Naive thymus-derived CD4-positive, alpha-beta T cell (primary cell): ENCODE data around the gene PTPN20. TPM values are rescaled to one million over a fixed set of nuclear protein-coding genes. Genes with fewer than 3 reads are reported as not detected.

ENCODE experiments used
- ATAC-seq: fragments of 150-1000 bp; cut with Tn5 transposase; 2 replicates; pipeline ENCODE4 v1.10.0; 2021; ENCODE audit warnings: mild to moderate bottlenecking, moderate library complexity
- CTCF ChIA-PET: fragments of 350-600 bp; sonication (Branson Sonifier 250); formaldehyde crosslinking; loops from one replicate; lab custom pipeline; 2021; ENCODE audit warnings: antibody characterized with exemption; lab: Charles Lee
- POLR2A ChIA-PET: fragments of 350-600 bp; sonication (Branson Sonifier 250); formaldehyde crosslinking; loops from one replicate; lab custom pipeline; 2021; ENCODE audit warnings: antibody characterized with exemption, inconsistent platforms; lab: Charles Lee
- DNase-seq, 9 donors: peaks; one replicate each; pipeline versions ENCODE4 v3.0.0 to v3.0.0-alpha.2; 2020 to 2022; ENCODE audit warnings: mixed read lengths in 1 of 9
- H3K27ac ChIP-seq: one replicate; pipeline ENCODE4 v1.7.0; 2013; ENCODE audit warnings: mild to moderate bottlenecking, low read depth, low read length, moderate library complexity
- H3K27me3 ChIP-seq, 2 donors: one replicate each; pipeline ENCODE4 v1.7.0; 2013; ENCODE audit warnings: low read length in 2 of 2, mild to moderate bottlenecking in 2 of 2, moderate library complexity in 2 of 2; ENCODE audit not compliant: control insufficient read depth in 2 of 2, insufficient read depth in 2 of 2
- H3K36me3 ChIP-seq, 3 experiments: 1 replicate in 2 of 3; 2 replicates in 1 of 3; pipeline ENCODE4 v1.7.0; 2013; ENCODE audit warnings: low read length in 3 of 3, mild to moderate bottlenecking in 3 of 3, moderate library complexity in 1 of 3; ENCODE audit not compliant: insufficient read depth in 3 of 3, control insufficient read depth in 2 of 3
- H3K4me1 ChIP-seq, 2 donors: one replicate each; pipeline ENCODE4 v1.7.0; 2013; ENCODE audit warnings: low read length in 2 of 2, mild to moderate bottlenecking in 2 of 2, moderate library complexity in 1 of 2; ENCODE audit not compliant: control insufficient read depth in 2 of 2, insufficient read depth in 2 of 2
- H3K4me3 ChIP-seq: 2 replicates; pipeline ENCODE4 v1.7.0; 2013; ENCODE audit warnings: mild to moderate bottlenecking, low read length
- H3K9me3 ChIP-seq, 3 experiments: 1 replicate in 2 of 3; 2 replicates in 1 of 3; pipeline ENCODE4 v1.7.0; 2013; ENCODE audit warnings: low read length in 3 of 3; ENCODE audit not compliant: control insufficient read depth in 2 of 3
- H3K27ac Mint-ChIP-seq, 9 donors: one replicate each; pipeline ENCODE4 v1.8.0; 2020 to 2022; ENCODE audit warnings: mixed read lengths in 9 of 9, mild to moderate bottlenecking in 8 of 9, moderate library complexity in 5 of 9, inconsistent platforms in 2 of 9
- H3K27me3 Mint-ChIP-seq, 5 donors: one replicate each; pipeline ENCODE4 v1.8.0; 2021 to 2022; ENCODE audit warnings: mixed read lengths in 5 of 5, mild to moderate bottlenecking in 1 of 5
- H3K36me3 Mint-ChIP-seq, 5 donors: one replicate each; pipeline ENCODE4 v1.8.0; 2020 to 2022; ENCODE audit warnings: mixed read lengths in 5 of 5, mild to moderate bottlenecking in 3 of 5, inconsistent platforms in 1 of 5
- H3K4me1 Mint-ChIP-seq, 7 donors: one replicate each; pipeline ENCODE4 v1.8.0; 2020 to 2022; ENCODE audit warnings: mixed read lengths in 7 of 7, mild to moderate bottlenecking in 3 of 7, inconsistent platforms in 1 of 7
- H3K4me3 Mint-ChIP-seq, 10 donors: one replicate each; pipeline ENCODE4 v1.8.0; 2020 to 2022; ENCODE audit warnings: mild to moderate bottlenecking in 10 of 10, mixed read lengths in 10 of 10, moderate library complexity in 6 of 10, inconsistent platforms in 2 of 10
- H3K9me3 Mint-ChIP-seq, 11 donors: one replicate each; pipeline ENCODE4 v1.8.0; 2020 to 2022; ENCODE audit warnings: mixed read lengths in 11 of 11, mild to moderate bottlenecking in 4 of 11, inconsistent platforms in 1 of 11, moderate library complexity in 1 of 11
- intact Hi-C, 2 donors: fragments of 100-400 bp; cut with micrococcal nuclease; formaldehyde crosslinking; loops; one replicate each; pipeline ENCODE4 v1.15.1; 2023
- polyA plus RNA-seq, 2 donors: library from polyadenylated mRNA; unstranded; fragments of 300-500 nt; fragmentation: Illumina TruSeq; gene quantifications; one replicate each; pipeline ENCODE4 v1.2.3, GENCODE V29; 2021
- total RNA-seq, 6 experiments: library from RNA in 5 of 6; stranded (reverse) in 5 of 6; gene quantifications; 1 replicate in 5 of 6; 2 replicates in 1 of 6; pipeline ENCODE4 v1.2.3 and lab custom pipeline; 2021 to 2026

PTPN20 gene
- total and polyA plus RNA-seq, 7 experiments from 2014 or later: 0.22 to 3.8 (median 1.7) TPM

DNA sequence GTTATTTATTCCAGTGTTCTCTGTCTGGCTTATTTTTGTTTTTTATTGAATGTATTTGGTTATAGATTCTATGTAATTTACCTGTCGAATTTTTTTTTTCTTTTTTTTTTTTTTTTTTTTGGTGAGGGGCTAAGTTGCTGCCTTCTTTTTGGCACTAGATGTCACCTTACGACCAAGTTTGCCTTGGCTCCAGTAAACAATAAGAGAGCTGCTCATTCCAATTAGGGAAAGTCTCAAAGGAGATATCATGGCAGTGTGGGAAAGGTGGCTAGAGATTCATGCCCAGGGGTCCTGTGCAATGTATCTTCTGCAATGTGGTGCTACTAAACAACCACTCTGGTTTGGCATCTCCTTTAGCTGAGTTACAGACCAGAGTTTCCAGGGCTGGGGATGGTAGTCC lies 84.0 kb downstream of the PTPN20 start:
- CTCF ChIA-PET: interaction anchor here (0.9 kb wide), 1 partner anchor 318 kb away, joined by 3 read pairs; no protein-coding TSS in a partner anchor
- ATAC-seq: no peak

DNA sequence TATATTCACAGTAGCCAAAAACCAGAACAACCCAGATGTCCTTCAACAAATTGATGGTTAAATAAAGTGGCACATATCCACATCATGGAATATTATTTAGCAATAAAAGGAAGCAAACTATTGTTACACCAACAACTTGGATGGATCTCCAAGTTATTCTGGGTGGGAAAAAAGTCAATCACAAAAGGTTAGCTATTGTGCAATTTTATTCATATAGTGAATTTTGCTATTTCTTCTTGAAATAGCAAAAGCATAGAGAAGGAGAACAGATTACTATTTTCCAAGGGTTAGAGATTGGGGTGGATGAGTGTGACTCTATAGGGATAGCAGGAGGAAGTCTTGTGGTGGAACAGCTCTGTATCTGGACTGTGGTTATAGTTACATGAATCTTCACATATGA lies 87.0 kb downstream of the PTPN20 start:
- ATAC-seq (no peak), DNase-seq (no peak)
- Mint-ChIP-seq H3K36me3 (peaks cover 0 to 20% (median 7%) of the 10 kb centered on the region in 5 donors), H3K27me3 (peaks cover 0 to 13% (median 8%) of the 10 kb centered on the region in 5 donors), H3K9me3 (peaks cover 0 to 22% (median 5%) of the 10 kb centered on the region in 11 donors), H3K4me1 (no peaks in the 10 kb centered on the region), H3K4me3 (no peak overlapping the region), H3K27ac (no peak overlapping the region)
- intact Hi-C loops: no loop called here
- POLR2A ChIA-PET: no interaction called here
- Histone ChIP-seq H3K27ac (no peak overlapping the region), H3K4me3 (no peak overlapping the region), H3K27me3 (no peaks in the 10 kb centered on the region), H3K9me3 (no peaks in the 10 kb centered on the region), H3K36me3 (no peaks in the 10 kb centered on the region), H3K4me1 (no peaks in the 10 kb centered on the region)
- CTCF ChIA-PET: no interaction called here

More for the DNA sequence above, 84.0 kb downstream of the PTPN20 start:
- Histone ChIP-seq H3K4me1 (no peaks in the 10 kb centered on the region), H3K27me3 (no peaks in the 10 kb centered on the region), H3K4me3 (no peak overlapping the region), H3K36me3 (no peaks in the 10 kb centered on the region), H3K27ac (no peak overlapping the region), H3K9me3 (no peaks in the 10 kb centered on the region)
- Mint-ChIP-seq H3K4me3 (no peak overlapping the region), H3K27ac (no peak overlapping the region), H3K9me3 (peaks cover 0 to 22% (median 5%) of the 10 kb centered on the region in 11 donors), H3K27me3 (peaks cover 0 to 18% (median 7%) of the 10 kb centered on the region in 5 donors), H3K4me1 (no peaks in the 10 kb centered on the region), H3K36me3 (peaks cover 0 to 24% (median 7%) of the 10 kb centered on the region in 5 donors)
- intact Hi-C loops: no loop called here
- POLR2A ChIA-PET: no interaction called here
- no peak for DNase-seq

DNA sequence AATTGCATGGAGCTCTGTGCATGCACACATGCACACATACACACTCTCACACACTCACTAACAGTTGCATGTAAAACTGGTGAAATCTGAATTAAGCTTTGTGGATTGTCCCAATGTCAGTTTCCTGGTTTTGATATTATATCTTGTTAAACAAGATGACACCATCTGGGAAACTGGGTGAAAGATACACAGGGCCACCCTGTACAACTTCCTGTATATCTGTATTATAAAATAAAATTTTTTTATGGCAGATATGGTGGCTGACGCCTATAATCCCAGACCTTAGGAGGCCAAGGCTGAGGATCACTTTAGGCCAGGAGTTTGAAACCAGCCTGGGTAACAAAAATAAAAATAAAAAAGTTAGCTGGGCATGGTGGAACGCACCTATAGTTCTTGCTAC lies 87.4 kb downstream of the PTPN20 start:
- Mint-ChIP-seq H3K36me3 (peaks cover 0 to 20% (median 7%) of the 10 kb centered on the region in 5 donors), H3K27ac (no peak overlapping the region), H3K9me3 (peaks cover 0 to 22% (median 5%) of the 10 kb centered on the region in 11 donors), H3K4me3 (no peak overlapping the region), H3K27me3 (peaks cover 0 to 15% (median 8%) of the 10 kb centered on the region in 5 donors), H3K4me1 (no peaks in the 10 kb centered on the region)
- no peaks in the 10 kb centered on the region for H3K36me3 ChIP-seq
- no peaks in the 10 kb centered on the region for H3K9me3 ChIP-seq
- H3K4me1 ChIP-seq: no peaks in the 10 kb centered on the region
- POLR2A ChIA-PET: no interaction called here
- H3K27me3 ChIP-seq: no peaks in the 10 kb centered on the region
- H3K27ac ChIP-seq: no peak overlapping the region
- ATAC-seq (no peak), DNase-seq (no peak)
- intact Hi-C loops: no loop called here
- CTCF ChIA-PET: no interaction called here
- H3K4me3 ChIP-seq: no peak overlapping the region

DNA sequence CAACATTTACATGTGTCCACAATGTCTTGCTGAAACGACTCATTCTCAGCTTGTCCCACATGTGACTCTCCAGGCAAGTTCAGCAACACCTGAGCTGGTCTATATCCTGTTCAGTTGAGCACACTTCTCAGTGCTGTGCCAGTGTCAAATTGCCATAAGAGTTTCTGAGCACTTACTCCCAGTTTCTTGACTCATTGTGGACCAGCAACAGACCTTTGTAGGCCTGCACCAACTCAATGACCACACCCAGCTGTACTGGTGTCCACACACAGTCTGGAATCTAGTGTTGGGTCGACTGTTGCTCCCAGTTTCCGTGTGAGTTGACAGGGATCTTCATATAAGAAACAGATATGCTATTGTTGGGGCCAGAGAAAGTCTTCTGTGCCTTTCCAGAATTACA lies 88.0 kb downstream of the PTPN20 start:
- Histone ChIP-seq H3K4me1 (no peaks in the 10 kb centered on the region), H3K4me3 (no peak overlapping the region), H3K27ac (no peak overlapping the region), H3K9me3 (no peaks in the 10 kb centered on the region), H3K36me3 (no peaks in the 10 kb centered on the region), H3K27me3 (no peaks in the 10 kb centered on the region)
- Mint-ChIP-seq H3K27me3 (peaks cover 0 to 20% (median 8%) of the 10 kb centered on the region in 5 donors), H3K27ac (no peak overlapping the region), H3K4me3 (no peak overlapping the region), H3K36me3 (peaks cover 0 to 17% (median 7%) of the 10 kb centered on the region in 5 donors), H3K4me1 (no peaks in the 10 kb centered on the region), H3K9me3 (peaks cover 0 to 22% (median 2%) of the 10 kb centered on the region in 11 donors)
- CTCF ChIA-PET: no interaction called here
- POLR2A ChIA-PET: no interaction called here
- DNase-seq (no peak), ATAC-seq (no peak)
- intact Hi-C loops: no loop called here

DNA sequence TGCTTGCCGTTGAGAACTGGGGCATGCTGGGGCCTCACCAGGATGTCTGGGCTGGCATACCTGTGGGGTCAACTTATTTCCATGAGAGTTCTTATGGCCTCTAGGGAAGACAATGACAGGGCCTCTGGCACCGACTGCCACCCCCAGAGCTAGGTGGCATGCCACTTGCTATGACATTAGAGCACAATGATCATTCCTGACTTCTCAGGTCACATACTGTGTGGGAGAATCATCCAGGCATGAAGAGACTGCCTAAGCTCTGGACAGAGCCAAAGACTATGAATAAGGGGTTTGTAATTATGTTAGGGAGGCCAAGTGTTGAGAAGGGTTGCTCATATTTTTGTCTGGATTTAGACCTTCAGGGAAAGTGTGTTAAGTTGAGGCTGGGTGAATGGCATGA lies 97.5 kb downstream of the PTPN20 start:
- DNase-seq (no peak), ATAC-seq (no peak)
- H3K36me3 Mint-ChIP-seq: no peaks in the 10 kb centered on the region
- peaks cover 0 to 1% (median 0%) of the 10 kb centered on the region in 11 donors for H3K9me3 Mint-ChIP-seq
- ChIA-PET POLR2A (no interaction called here), CTCF (no interaction called here)
- no peak overlapping the region for H3K27ac ChIP-seq
- no peak overlapping the region for H3K27ac Mint-ChIP-seq
- no peaks in the 10 kb centered on the region for H3K4me1 Mint-ChIP-seq
- H3K9me3 ChIP-seq: no peaks in the 10 kb centered on the region
- intact Hi-C loops: no loop called here
- peaks cover 0 to 28% (median 10%) of the 10 kb centered on the region in 5 donors for H3K27me3 Mint-ChIP-seq
- no peaks in the 10 kb centered on the region for H3K4me1 ChIP-seq
- H3K27me3 ChIP-seq: no peaks in the 10 kb centered on the region
- no peaks in the 10 kb centered on the region for H3K36me3 ChIP-seq
- H3K4me3 Mint-ChIP-seq: no peak overlapping the region
- no peak overlapping the region for H3K4me3 ChIP-seq

GRCh38 chr10:47009215-47009838 lies 98.1 kb downstream of the PTPN20 start:
- ATAC-seq: no peak
- ChIA-PET CTCF (no interaction called here), POLR2A (no interaction called here)
- Mint-ChIP-seq H3K36me3 (no peaks in the 10 kb centered on the region), H3K9me3 (peaks cover 0 to 1% (median 0%) of the 10 kb centered on the region in 11 donors), H3K4me3 (no peak overlapping the region), H3K27me3 (peaks cover 0 to 23% (median 10%) of the 10 kb centered on the region in 5 donors), H3K27ac (no peak overlapping the region), H3K4me1 (no peaks in the 10 kb centered on the region)
- H3K27ac ChIP-seq: no peak overlapping the region
- no peak for DNase-seq
- no peaks in the 10 kb centered on the region for H3K36me3 ChIP-seq
- H3K4me3 ChIP-seq: no peak overlapping the region
- intact Hi-C loops: no loop called here
- no peaks in the 10 kb centered on the region for H3K27me3 ChIP-seq
- no peaks in the 10 kb centered on the region for H3K4me1 ChIP-seq
- no peaks in the 10 kb centered on the region for H3K9me3 ChIP-seq

DNA sequence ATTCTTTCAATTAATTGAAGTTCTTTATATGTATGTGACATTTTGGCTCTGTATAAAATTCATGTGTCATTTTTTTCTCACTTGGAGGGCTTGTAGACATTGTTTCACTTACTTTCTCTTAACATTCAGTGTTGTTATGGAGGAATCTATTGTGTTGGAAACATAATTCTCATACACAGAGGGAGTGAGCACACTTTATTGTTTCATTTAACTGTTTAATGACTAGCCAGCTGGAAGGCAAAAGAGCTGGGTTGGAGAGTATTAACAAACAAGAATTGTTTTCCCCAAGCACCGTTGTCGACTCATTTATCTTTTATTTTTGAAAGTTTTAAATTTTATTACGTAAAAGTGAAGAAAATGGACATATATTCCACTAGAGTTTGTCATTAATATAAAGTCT lies 98.8 kb downstream of the PTPN20 start:
- Histone ChIP-seq H3K36me3 (no peaks in the 10 kb centered on the region), H3K4me1 (no peaks in the 10 kb centered on the region), H3K4me3 (no peak overlapping the region), H3K27me3 (no peaks in the 10 kb centered on the region), H3K9me3 (no peaks in the 10 kb centered on the region), H3K27ac (no peak overlapping the region)
- Mint-ChIP-seq H3K4me1 (no peaks in the 10 kb centered on the region), H3K27me3 (peaks cover 0 to 23% (median 10%) of the 10 kb centered on the region in 5 donors), H3K27ac (no peak overlapping the region), H3K36me3 (no peaks in the 10 kb centered on the region), H3K9me3 (peaks cover 0 to 1% (median 0%) of the 10 kb centered on the region in 11 donors), H3K4me3 (no peak overlapping the region)
- intact Hi-C loops: no loop called here
- POLR2A ChIA-PET: no interaction called here
- CTCF ChIA-PET: no interaction called here
- ATAC-seq (no peak), DNase-seq (no peak)
